HL-60 (cell line): ENCODE data around the gene OSBPL8.

Experiments
- DNase-seq, 2 experiments: peaks; one replicate each; pipeline ENCODE4 v3.0.0-alpha.2; 2010 to 2020; ENCODE audit warnings: low read depth in 1 of 2, low spot score in 1 of 2
- H3K27ac ChIP-seq: fragments of 250-450 bp; sonication (Bioruptor Pico); replicated peaks from 2 replicates; pipeline ENCODE4 v1.5.1; 2020; ENCODE audit warnings: mild to moderate bottlenecking, moderate library complexity
- H3K27me3 ChIP-seq: fragments of 250-450 bp; sonication (Bioruptor Pico); 2 replicates; pipeline ENCODE4 v1.5.1; 2021; ENCODE audit warnings: mild to moderate bottlenecking, moderate library complexity; ENCODE audit not compliant: insufficient read depth, poor library complexity, severe bottlenecking
- H3K4me3 ChIP-seq: replicated peaks from 2 replicates; pipeline ENCODE4 v1.5.1; 2011; ENCODE audit warnings: mild to moderate bottlenecking, control low read depth, low read length; ENCODE audit not compliant: insufficient read depth
- CTCF ChIP-seq: IDR thresholded peaks from one replicate; pipeline ENCODE4 v1.5.1; 2011; ENCODE audit warnings: low read length, control low read depth, inconsistent platforms; ENCODE audit not compliant: insufficient read depth
- GABPA ChIP-seq: IDR thresholded peaks from 2 replicates; pipeline ENCODE4 v1.6.1; 2012; ENCODE audit warnings: low read depth
- POLR2AphosphoS5 ChIP-seq: IDR thresholded peaks from 2 replicates; pipeline ENCODE4 v1.6.1; 2012; ENCODE audit warnings: low read depth
- REST ChIP-seq: IDR thresholded peaks from 2 replicates; pipeline ENCODE4 v1.6.1; 2012; ENCODE audit warnings: low read depth; ENCODE audit not compliant: insufficient replicate concordance
- SPI1 ChIP-seq: IDR thresholded peaks from 2 replicates; pipeline ENCODE4 v1.6.1; 2012; ENCODE audit warnings: low read depth, mild to moderate bottlenecking, borderline replicate concordance

Gene OSBPL8

GRCh38 chr12:76449583-76449982, 110.0 kb downstream of the OSBPL8 start:
- H3K27me3 ChIP-seq, result no peaks in the 10 kb centered on the region
- no peak for DNase-seq
- H3K27ac ChIP-seq, result no peak overlapping the region
- TF ChIP-seq REST (no peak), POLR2AphosphoS5 (no peak), SPI1 (no peak), GABPA (no peak), CTCF (no peak)
- no peak overlapping the region for H3K4me3 ChIP-seq

- Histone ChIP-seq H3K27me3 (no peaks in the 10 kb centered on the region), H3K4me3 (no peak overlapping the region), H3K27ac (no peak overlapping the region)
- DNase-seq, result no peak
- TF ChIP-seq CTCF (no peak), SPI1 (no peak), POLR2AphosphoS5 (no peak), REST (no peak)
Observed at GRCh38 chr12:76449016-76449415, 110.6 kb downstream of the OSBPL8 start.

- H3K27me3 ChIP-seq, result no peaks in the 10 kb centered on the region
- H3K4me3 ChIP-seq, result no peak overlapping the region
- no peak for TF ChIP-seq GABPA
- no peak for TF ChIP-seq POLR2AphosphoS5
- no peak for TF ChIP-seq SPI1
- no peak for TF ChIP-seq CTCF
- no peak for TF ChIP-seq REST
- no peak for DNase-seq
- H3K27ac ChIP-seq, result no peak overlapping the region
Observed at GRCh38 chr12:76446090-76446489, 113.5 kb downstream of the OSBPL8 start.
